Loucy (cell line): ENCODE data around the gene KLHDC8B.

ENCODE experiments used
- EZH2phosphoT487 ChIP-seq: fragments of 200-600 bp; IDR thresholded peaks from 2 replicates; pipeline ENCODE4 v1.6.1; 2018; ENCODE audit warnings: antibody characterized with exemption, mild to moderate bottlenecking, moderate library complexity, borderline replicate concordance
- TF ChIP-seq, protein P1 (sequence below): fragments of 200-600 bp; sonication (generic); conservative IDR thresholded peaks from 2 replicates; pipeline ENCODE4 v1.5.1; 2014; ENCODE audit warnings: mild to moderate bottlenecking, antibody characterized with exemption, low read length

DNA sequence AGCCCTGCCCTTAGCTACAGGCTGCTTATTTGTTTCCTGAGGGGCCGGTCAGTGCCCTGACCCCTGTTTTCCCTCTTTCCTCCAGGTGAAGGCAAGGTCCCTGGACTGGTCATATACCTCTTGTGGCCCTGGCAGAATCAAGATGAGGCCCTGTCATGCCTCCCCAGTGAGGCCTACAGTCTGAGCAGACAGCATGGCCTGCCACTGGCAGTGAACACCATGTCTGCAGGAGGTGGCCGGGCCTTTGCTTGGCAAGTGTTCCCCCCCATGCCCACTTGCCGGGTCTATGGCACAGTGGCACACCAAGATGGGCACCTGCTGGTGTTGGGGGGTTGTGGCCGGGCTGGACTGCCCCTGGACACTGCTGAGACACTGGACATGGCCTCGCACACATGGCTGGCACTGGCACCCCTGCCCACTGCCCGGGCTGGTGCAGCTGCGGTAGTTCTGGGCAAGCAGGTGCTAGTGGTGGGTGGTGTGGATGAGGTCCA, 1.2 kb downstream of the KLHDC8B start:
- TF ChIP-seq, protein P1, sequence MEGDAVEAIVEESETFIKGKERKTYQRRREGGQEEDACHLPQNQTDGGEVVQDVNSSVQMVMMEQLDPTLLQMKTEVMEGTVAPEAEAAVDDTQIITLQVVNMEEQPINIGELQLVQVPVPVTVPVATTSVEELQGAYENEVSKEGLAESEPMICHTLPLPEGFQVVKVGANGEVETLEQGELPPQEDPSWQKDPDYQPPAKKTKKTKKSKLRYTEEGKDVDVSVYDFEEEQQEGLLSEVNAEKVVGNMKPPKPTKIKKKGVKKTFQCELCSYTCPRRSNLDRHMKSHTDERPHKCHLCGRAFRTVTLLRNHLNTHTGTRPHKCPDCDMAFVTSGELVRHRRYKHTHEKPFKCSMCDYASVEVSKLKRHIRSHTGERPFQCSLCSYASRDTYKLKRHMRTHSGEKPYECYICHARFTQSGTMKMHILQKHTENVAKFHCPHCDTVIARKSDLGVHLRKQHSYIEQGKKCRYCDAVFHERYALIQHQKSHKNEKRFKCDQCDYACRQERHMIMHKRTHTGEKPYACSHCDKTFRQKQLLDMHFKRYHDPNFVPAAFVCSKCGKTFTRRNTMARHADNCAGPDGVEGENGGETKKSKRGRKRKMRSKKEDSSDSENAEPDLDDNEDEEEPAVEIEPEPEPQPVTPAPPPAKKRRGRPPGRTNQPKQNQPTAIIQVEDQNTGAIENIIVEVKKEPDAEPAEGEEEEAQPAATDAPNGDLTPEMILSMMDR, result no peak
- TF ChIP-seq EZH2phosphoT487, result no peak
